Fibroblast of mammary gland (primary cell): Measurements from ENCODE around the gene KLF14.
A peak's percentile ranks its signal among the peaks of the same experiment; 100 is the strongest.

Experiments
- DNase-seq: peaks from one replicate; pipeline ENCODE4 v3.0.0-alpha.2; 2010; ENCODE audit warnings: low read depth
- H3K4me3 ChIP-seq: 2 replicates; pipeline ENCODE4 v1.5.1; 2011; ENCODE audit warnings: low read depth, mild to moderate bottlenecking, low read length, moderate library complexity; ENCODE audit not compliant: control insufficient read depth
- CTCF ChIP-seq: conservative IDR thresholded peaks from 2 replicates; pipeline ENCODE4 v1.5.1; 2011; ENCODE audit warnings: low read depth, low read length, inconsistent platforms; ENCODE audit not compliant: control insufficient read depth, insufficient read depth

The KLF14 gene

GRCh38 chr7:130712416-130712815 lies 21.6 kb downstream of the KLF14 start:
- no peak for TF ChIP-seq CTCF
- no peak for DNase-seq
- no peak overlapping the region for H3K4me3 ChIP-seq

DNA sequence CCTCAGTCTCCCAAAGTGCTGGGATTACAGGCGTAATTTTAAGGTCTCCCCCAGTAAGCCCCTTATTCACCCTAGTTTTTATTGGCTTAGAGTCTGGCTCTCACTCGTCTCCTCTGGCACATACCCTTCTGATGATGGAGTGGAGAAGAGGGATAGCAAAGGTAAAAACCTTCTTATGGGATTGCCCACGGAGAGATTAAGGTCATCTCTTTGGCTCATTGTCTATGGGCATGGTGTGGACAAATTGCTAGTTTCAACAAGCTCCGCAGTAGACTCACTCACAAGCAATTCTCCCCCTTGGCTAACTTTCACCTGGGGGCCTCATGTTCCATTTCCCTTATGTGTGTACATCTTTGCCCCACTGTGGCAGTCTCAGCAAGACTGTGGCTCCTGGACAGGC lies 25.2 kb downstream of the KLF14 start:
- H3K4me3 ChIP-seq = no peak overlapping the region
- DNase-seq = no peak
- TF ChIP-seq CTCF = no peak

DNA sequence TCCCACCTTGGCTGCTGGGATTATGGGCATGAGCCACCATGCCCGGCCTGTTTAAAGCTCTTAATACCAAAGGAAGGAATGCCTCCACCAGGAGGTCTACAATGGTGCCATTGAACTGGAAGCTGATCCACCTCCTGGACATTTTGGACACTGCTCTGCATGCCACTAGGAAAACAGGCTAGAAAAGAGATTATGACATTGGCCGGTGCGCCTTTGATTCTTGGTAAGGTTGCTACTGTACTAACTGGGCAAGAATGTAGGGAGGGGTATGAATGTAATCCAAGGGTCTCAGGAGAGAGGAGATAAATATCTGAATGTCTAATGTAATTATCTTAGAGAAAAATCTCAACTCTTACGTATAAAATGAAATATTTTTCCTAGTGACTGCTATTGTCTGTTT lies 26.0 kb downstream of the KLF14 start:
- no peak for DNase-seq
- TF ChIP-seq CTCF = no peak
- H3K4me3 ChIP-seq = no peak overlapping the region

GRCh38 chr7:130703851-130704250 lies 30.2 kb downstream of the KLF14 start:
- TF ChIP-seq CTCF = no peak
- no peak for DNase-seq
- H3K4me3 ChIP-seq = no peak overlapping the region

DNA sequence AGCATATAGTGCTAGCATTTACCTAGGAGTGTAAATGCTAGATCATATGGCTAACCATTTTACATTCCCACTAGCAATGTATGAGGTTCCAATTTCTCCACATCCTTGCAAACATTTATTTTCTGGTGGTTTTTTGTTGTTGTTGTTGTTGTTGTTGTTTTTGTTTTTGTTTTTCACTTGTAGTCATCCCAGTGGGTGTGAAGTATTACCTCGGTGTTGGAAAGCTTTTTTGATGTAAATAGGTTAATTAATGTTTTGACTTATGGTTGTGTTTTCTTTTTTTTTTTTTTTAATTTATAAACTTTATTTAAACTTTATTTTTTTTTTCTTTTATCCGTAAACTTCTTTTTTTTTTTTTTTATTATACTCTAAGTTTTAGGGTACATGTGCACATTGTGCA lies 32.4 kb downstream of the KLF14 start:
- TF ChIP-seq CTCF = no peak
- no peak overlapping the region for H3K4me3 ChIP-seq
- DNase-seq = no peak

- H3K4me3 ChIP-seq = no peak overlapping the region
- no peak for DNase-seq
- no peak for TF ChIP-seq CTCF
Observed at GRCh38 chr7:130700760-130701159, 33.2 kb downstream of the KLF14 start.

- TF ChIP-seq CTCF = no peak
- peak; percentile 2 for DNase-seq
- no peak overlapping the region for H3K4me3 ChIP-seq
Observed at GRCh38 chr7:130699686-130700085, 34.3 kb downstream of the KLF14 start.
